Ishikawa (cell line): ENCODE results near the gene SBF2.

Source experiments
- CEBPB ChIP-seq: IDR thresholded peaks from 2 replicates; pipeline ENCODE4 v1.6.1; 2012
- EGR1 ChIP-seq: IDR thresholded peaks from 2 replicates; pipeline ENCODE4 v1.6.1; 2012
- EP300 ChIP-seq: IDR thresholded peaks from 2 replicates; pipeline ENCODE4 v1.6.1; 2012; ENCODE audit warnings: borderline replicate concordance
- MAX ChIP-seq: IDR thresholded peaks from 2 replicates; pipeline ENCODE4 v1.6.1; 2012
- NFIC ChIP-seq: IDR thresholded peaks from 2 replicates; pipeline ENCODE4 v1.6.1; 2012
- RAD21 ChIP-seq: IDR thresholded peaks from 2 replicates; pipeline ENCODE4 v1.6.1; 2012; ENCODE audit warnings: low read depth
- REST ChIP-seq: IDR thresholded peaks from 2 replicates; pipeline ENCODE4 v1.6.1; 2012; ENCODE audit warnings: low read depth, mild to moderate bottlenecking
- TAF1 ChIP-seq: IDR thresholded peaks from 2 replicates; pipeline ENCODE4 v1.6.1; 2012; ENCODE audit warnings: low read depth, mild to moderate bottlenecking
- TCF12 ChIP-seq: IDR thresholded peaks from 2 replicates; pipeline ENCODE4 v1.6.1; 2012; ENCODE audit warnings: low read depth
- TEAD4 ChIP-seq: IDR thresholded peaks from 2 replicates; pipeline ENCODE4 v1.6.1; 2012
- USF1 ChIP-seq: IDR thresholded peaks from 2 replicates; pipeline ENCODE4 v1.6.1; 2012
- YY1 ChIP-seq: IDR thresholded peaks from 2 replicates; pipeline ENCODE4 v1.6.1; 2012; ENCODE audit warnings: low read depth
- ZBTB7A ChIP-seq: IDR thresholded peaks from 2 replicates; pipeline ENCODE4 v1.6.1; 2012; ENCODE audit warnings: low read depth

- TF ChIP-seq ZBTB7A, result no peak
- TF ChIP-seq CEBPB, result no peak
- no peak for TF ChIP-seq REST
- no peak for TF ChIP-seq RAD21
- TF ChIP-seq EP300, result no peak
- TF ChIP-seq MAX, result no peak
- no peak for TF ChIP-seq TCF12
- TF ChIP-seq YY1, result no peak
- TF ChIP-seq TAF1, result no peak
- no peak for TF ChIP-seq NFIC
- TF ChIP-seq USF1, result no peak
- TF ChIP-seq TEAD4, result no peak
- TF ChIP-seq EGR1, result no peak
These were observed 301.7 kb downstream of the SBF2 start for GRCh38 chr11:9992306-9992705.
